K562 (cell line): ENCODE results near the gene SMAGP. TPM values are rescaled to one million over a fixed set of nuclear protein-coding genes. Genes with fewer than 3 reads are reported as not detected.

ENCODE experiments used
- ATAC-seq: fragments of 200-7000 bp; cut with Tn5 transposase; 3 replicates; pipeline ENCODE4 v1.9.1; 2020; ENCODE audit warnings: moderate library complexity
- BruUV-seq: library from RNA; stranded (reverse); fragments of 400-500 nt; replicated peaks from 2 replicates; lab custom pipeline; 2021; lab: Mats Ljungman, UMichigan
- CTCF ChIA-PET: fragments of 300-600 bp; formaldehyde crosslinking; extraction: SDS; loops from one replicate; lab custom pipeline; 2021; ENCODE audit warnings: low intra/inter-chr PET ratio; lab: Yijun Ruan, JAX
- POLR2A ChIA-PET: fragments of 300-600, 350-650 bp; sonication (Branson Sonifier 250); formaldehyde crosslinking; extraction: SDS; loops from one replicate; lab custom pipeline; 2021; ENCODE audit warnings: antibody characterized with exemption, inconsistent platforms; lab: Yijun Ruan, JAX
- DNase-seq, 4 experiments: peaks; one replicate each; pipeline versions ENCODE4 v3.0.0 to v3.0.0-alpha.2; 2011 to 2018; ENCODE audit warnings: low spot score in 3 of 4, mixed read lengths in 3 of 4; ENCODE audit errors: extremely low read depth in 1 of 4
- FAIRE-seq: peaks from 2 replicates; lab custom pipeline; 2011; peaks lifted over from hg19 to GRCh38; lab: Jason Lieb, UNC
- H2AFZ ChIP-seq: 2 replicates; pipeline ENCODE4 v1.6.0; 2011; ENCODE audit warnings: low read depth, low read length, control low read depth, inconsistent platforms
- H3K27ac ChIP-seq: fragments of 200-600 bp; 3 replicates; pipeline ENCODE4 v1.8.0; 2011; ENCODE audit warnings: low read depth, mild to moderate bottlenecking, control low read depth, inconsistent platforms, low read length, moderate library complexity, mixed read lengths; ENCODE audit errors: extremely low read depth
- H3K27me3 ChIP-seq, 2 experiments: fragments of 300-600 bp in 1 of 2; 2 replicates in 1 of 2; 3 replicates in 1 of 2; pipeline versions ENCODE4 v1.6.0 to v1.8.0; 2011; ENCODE audit warnings: inconsistent platforms in 2 of 2, low read length in 2 of 2, mild to moderate bottlenecking in 1 of 2, mixed read lengths in 1 of 2, moderate library complexity in 1 of 2; ENCODE audit not compliant: control insufficient read depth in 2 of 2, insufficient read depth in 2 of 2
- H3K36me3 ChIP-seq: fragments of 300-600 bp; 3 replicates; pipeline ENCODE4 v1.8.0; 2011; ENCODE audit warnings: mild to moderate bottlenecking, low read length, inconsistent platforms; ENCODE audit not compliant: control insufficient read depth, insufficient read depth
- H3K4me1 ChIP-seq, 2 experiments: fragments of 200-600 bp in 1 of 2; replicated peaks in 1 of 2; 2 replicates in 1 of 2; 3 replicates in 1 of 2; pipeline versions ENCODE4 v1.5.1 to v1.8.0; 2011; ENCODE audit warnings: inconsistent platforms in 2 of 2, low read length in 2 of 2, mild to moderate bottlenecking in 1 of 2, mixed read lengths in 1 of 2, moderate library complexity in 1 of 2; ENCODE audit not compliant: control insufficient read depth in 2 of 2, insufficient read depth in 2 of 2
- H3K4me2 ChIP-seq: 2 replicates; pipeline ENCODE4 v1.6.1; 2011; ENCODE audit warnings: low read length, control low read depth, inconsistent platforms, mixed read lengths; ENCODE audit not compliant: insufficient read depth
- H3K4me3 ChIP-seq: fragments of 200-600 bp; sonication (generic), shearing (Covaris generic); 2 replicates; pipeline ENCODE4 v1.5.1; 2016; ENCODE audit warnings: control low read depth, inconsistent platforms
- H3K79me2 ChIP-seq: fragments of 200-600 bp; 3 replicates; pipeline ENCODE4 v1.8.0; 2011; ENCODE audit warnings: low read length, inconsistent platforms; ENCODE audit not compliant: control insufficient read depth, insufficient read depth
- H3K9ac ChIP-seq, 2 experiments: 2 replicates each; pipeline versions ENCODE4 v1.6.0 to v1.6.1; 2011; ENCODE audit warnings: low read depth in 2 of 2, low read length in 2 of 2, control low read depth in 1 of 2, inconsistent platforms in 1 of 2, mild to moderate bottlenecking in 1 of 2, mixed read lengths in 1 of 2; ENCODE audit not compliant: insufficient read depth in 1 of 2
- H3K9me1 ChIP-seq: one replicate; pipeline ENCODE4 v1.6.0; 2011; ENCODE audit warnings: inconsistent platforms, mild to moderate bottlenecking, low read length, moderate library complexity; ENCODE audit not compliant: control insufficient read depth, insufficient read depth
- H3K9me3 ChIP-seq: replicated peaks from 2 replicates; pipeline ENCODE4 v1.5.1; 2011; ENCODE audit warnings: low read depth, low read length, inconsistent platforms; ENCODE audit not compliant: control insufficient read depth, insufficient read depth
- H4K20me1 ChIP-seq: replicated peaks from 2 replicates; pipeline ENCODE4 v1.6.1; 2011; ENCODE audit warnings: low read length, inconsistent platforms, mixed read lengths; ENCODE audit not compliant: control insufficient read depth, insufficient read depth
- DMBX1 ChIP-seq: fragments of 250-450 bp; sonication (Bioruptor Pico); IDR thresholded peaks from 2 replicates; pipeline ENCODE4 v1.8.0; 2022; ENCODE audit warnings: inconsistent platforms, mild to moderate bottlenecking, moderate library complexity, borderline replicate concordance
- NR2C2 ChIP-seq, 2 experiments: fragments of 200-800 bp in 1 of 2; sonication (Bioruptor generic) in 1 of 2; sonication (generic) in 1 of 2; formaldehyde crosslinking in 1 of 2; IDR thresholded peaks; 2 replicates each; pipeline versions ENCODE4 v1.6.1 to v1.8.0; 2016 to 2022; ENCODE audit warnings: mild to moderate bottlenecking in 1 of 2, missing compliant biosample characterization in 1 of 2, missing genetic modification characterization in 1 of 2, missing genetic modification reagents in 1 of 2
- POLR2G ChIP-seq: fragments of 200-400 bp; formaldehyde crosslinking; IDR thresholded peaks from 2 replicates; pipeline ENCODE4 v1.6.1; 2017; ENCODE audit warnings: low read depth, mild to moderate bottlenecking, antibody characterized with exemption, low read length, moderate library complexity
- PTTG1 ChIP-seq: fragments of 450-650 bp; IDR thresholded peaks from 2 replicates; pipeline ENCODE4 v1.6.1; 2016; ENCODE audit warnings: low read depth, mild to moderate bottlenecking, missing genetic modification characterization, missing compliant biosample characterization
- ZNF316 ChIP-seq: fragments of 450-650 bp; IDR thresholded peaks from 2 replicates; pipeline ENCODE4 v1.6.1; 2016
- ZNF436 ChIP-seq: fragments of 250-450, 450-650 bp; sonication (Bioruptor Pico); formaldehyde crosslinking; IDR thresholded peaks from 2 replicates; pipeline ENCODE4 v1.7.0; 2020; ENCODE audit warnings: mild to moderate bottlenecking
- ZNF584 ChIP-seq: fragments of 200-800 bp; sonication (Bioruptor generic); IDR thresholded peaks from 2 replicates; pipeline ENCODE4 v1.6.1; 2016; ENCODE audit warnings: low read depth, mild to moderate bottlenecking, missing genetic modification characterization, missing compliant biosample characterization
- WGBS: fragments of 100-300 bp; shearing (Covaris generic); methylation state at CpG from one replicate; pipeline ENCODE4 v1.1.6; 2016; ENCODE audit warnings: low coverage, mixed read lengths; ENCODE audit not compliant: insufficient coverage; ENCODE audit errors: missing lambda C conversion rate; 5-methylcytosine and 5-hydroxymethylcytosine counted together
- in situ Hi-C: fragments of 300-500 bp; cut with MboI; formaldehyde crosslinking; loops from 4 replicates; pipeline ENCODE4 v1.15.0; 2018; ENCODE audit warnings: inconsistent platforms, mixed read lengths
- intact Hi-C: fragments of 100-400 bp; cut with micrococcal nuclease; formaldehyde crosslinking; loops from 2 replicates; pipeline ENCODE4 v1.14.2; 2022
- polyA plus RNA-seq, 8 experiments: library from polyadenylated mRNA; depleted of rRNA in 4 of 8; stranded (reverse) in 5 of 8; unstranded in 3 of 8; fragments of >200 nt; fragmentation: Nextera tagmentation in 2 of 8; fragmentation: Illumina TruSeq in 1 of 8; extraction: Ambion mirVana in 2 of 8; extraction: Trizol in 1 of 8; gene quantifications; 2 replicates each; pipeline versions ENCODE4 v1.2.1 to v1.2.3, GENCODE V29; 2011 to 2014; ENCODE audit warnings: inconsistent platforms in 1 of 8, missing spikeins in 1 of 8
- total RNA-seq, 7 experiments: library from RNA; depleted of rRNA in 6 of 7; stranded (reverse); fragments of >200 nt in 6 of 7; fragmentation: Illumina TruSeq in 2 of 7; extraction: Trizol in 2 of 7; gene quantifications; 2 replicates each; pipeline versions ENCODE4 v1.2.1 to v1.2.3, GENCODE V29; 2011 to 2021; ENCODE audit warnings: low replicate concordance in 1 of 7
- TF ChIP-seq, protein P1 (sequence below): fragments of 450-650 bp; formaldehyde crosslinking; conservative IDR thresholded peaks from 2 replicates; pipeline ENCODE4 v1.4.0; 2022; ENCODE audit warnings: mild to moderate bottlenecking, missing genetic modification characterization
- TF ChIP-seq, protein P2 (sequence below): sonication (generic); formaldehyde crosslinking; IDR thresholded peaks from 2 replicates; pipeline ENCODE4 v1.8.0; 2023; ENCODE audit warnings: mild to moderate bottlenecking, missing genetic modification reagents

The SMAGP gene
- total and polyA plus RNA-seq, 9 of the 15 experiments (the other 6 are each of a cell fraction or from before 2014, with no cell fraction given): 23.1 to 62.3 (median 29.9) TPM

DNA sequence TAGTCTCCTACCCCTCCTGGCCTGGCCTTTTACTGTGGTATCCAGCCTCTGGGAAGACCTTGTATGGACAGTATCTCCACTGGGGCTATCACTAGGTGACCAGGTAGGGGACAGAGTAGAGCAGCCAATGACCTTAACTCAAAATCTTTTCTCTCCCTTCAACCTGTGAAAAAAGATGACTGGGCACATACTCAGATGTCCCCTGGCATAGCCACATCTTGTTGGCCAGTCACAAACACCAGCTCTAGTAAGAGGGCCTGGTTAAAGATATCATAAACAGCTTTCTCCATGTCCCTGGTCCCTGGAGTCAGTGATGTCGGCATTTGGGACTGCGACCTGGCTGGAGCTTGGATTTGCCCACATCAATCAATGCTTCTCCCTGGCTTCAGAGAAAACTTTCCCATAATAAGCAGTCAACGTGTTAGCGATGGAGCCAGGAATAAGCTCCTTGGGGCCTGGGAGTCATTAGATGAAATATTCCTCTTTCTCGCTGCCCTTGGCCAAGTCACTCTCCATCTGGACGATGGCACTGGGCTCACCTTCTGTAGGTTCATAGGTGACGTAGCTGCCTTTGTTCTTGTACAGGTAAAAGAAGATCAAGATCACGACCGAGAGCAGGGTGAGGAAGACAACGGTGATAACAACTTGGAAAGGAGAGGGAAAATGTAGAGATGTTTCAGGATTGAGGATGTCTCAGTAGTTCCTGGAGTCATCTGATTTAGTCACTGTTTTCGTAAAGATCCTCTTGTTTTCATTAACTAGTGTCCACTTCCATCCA, 24.6 kb downstream of the SMAGP start:
- Histone ChIP-seq H3K79me2 (peaks cover 13% of the 10 kb centered on the region; the same call in 1 of the 3 replicates), H3K4me3 (no peak overlapping the region), H2AFZ (peak overlapping the region; percentile 75), H4K20me1 (no peaks in the 10 kb centered on the region), H3K4me2 (peak overlapping the region; percentile 74; the same call in 1 of the 2 replicates), H3K36me3 (peaks cover 59% of the 10 kb centered on the region), H3K27me3 (no peaks in the 10 kb centered on the region), H3K9me3 (no peaks in the 10 kb centered on the region), H3K4me1 (peaks cover 0 to 28% of the 10 kb centered on the region in 2 experiments; a peak in 3 of 5 replicates), H3K27ac (peak overlapping the region; percentile 76), H3K9me1 (no peaks in the 10 kb centered on the region), H3K9ac (peak overlapping the region in 1 of 2 experiments; percentile 44; a peak in 1 of 4 replicates)
- DNase-seq (no peak), ATAC-seq (peak; percentile 15), FAIRE-seq (peak; percentile 11)
- in situ Hi-C loops (no loop called here), intact Hi-C loops (loop anchor here (2.0 kb wide), 3 partner anchors 73 to 421 kb away; partner anchors contain the start of gene TFCP2)
- ChIA-PET POLR2A (interaction anchor here (0.8 to 1.6 kb wide), 8 partner anchors 10 to 163 kb away, joined by 3 to 5 read pairs (median 3); partner anchors contain the start of gene CSRNP2), CTCF (no interaction called here)
- TF ChIP-seq ZNF436 (CRISPR knock-in tag) (no peak), PTTG1 (tag) (0 out of 2 replicates have a peak, but pooled peaks have one; percentile 11), DMBX1 (CRISPR knock-in tag) (peak; percentile 22; the same call in 1 of the 2 replicates), POLR2G (peak; percentile 36; the same call in 1 of the 2 replicates), ZNF316 (peak; percentile 53), ZNF584 (CRISPR knock-in tag) (no peak), NR2C2 (CRISPR knock-in tag; IDR thresholded peaks at IDR 0.05) (no peak), NR2C2 (tag; IDR thresholded peaks at IDR 0.05) (0 out of 2 replicates have a peak, but pooled peaks have one; percentile 42)
- TF ChIP-seq, protein P1, sequence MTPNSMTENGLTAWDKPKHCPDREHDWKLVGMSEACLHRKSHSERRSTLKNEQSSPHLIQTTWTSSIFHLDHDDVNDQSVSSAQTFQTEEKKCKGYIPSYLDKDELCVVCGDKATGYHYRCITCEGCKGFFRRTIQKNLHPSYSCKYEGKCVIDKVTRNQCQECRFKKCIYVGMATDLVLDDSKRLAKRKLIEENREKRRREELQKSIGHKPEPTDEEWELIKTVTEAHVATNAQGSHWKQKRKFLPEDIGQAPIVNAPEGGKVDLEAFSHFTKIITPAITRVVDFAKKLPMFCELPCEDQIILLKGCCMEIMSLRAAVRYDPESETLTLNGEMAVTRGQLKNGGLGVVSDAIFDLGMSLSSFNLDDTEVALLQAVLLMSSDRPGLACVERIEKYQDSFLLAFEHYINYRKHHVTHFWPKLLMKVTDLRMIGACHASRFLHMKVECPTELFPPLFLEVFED: 0 out of 2 replicates have a peak, but pooled peaks have one; percentile 51
- TF ChIP-seq, protein P2, sequence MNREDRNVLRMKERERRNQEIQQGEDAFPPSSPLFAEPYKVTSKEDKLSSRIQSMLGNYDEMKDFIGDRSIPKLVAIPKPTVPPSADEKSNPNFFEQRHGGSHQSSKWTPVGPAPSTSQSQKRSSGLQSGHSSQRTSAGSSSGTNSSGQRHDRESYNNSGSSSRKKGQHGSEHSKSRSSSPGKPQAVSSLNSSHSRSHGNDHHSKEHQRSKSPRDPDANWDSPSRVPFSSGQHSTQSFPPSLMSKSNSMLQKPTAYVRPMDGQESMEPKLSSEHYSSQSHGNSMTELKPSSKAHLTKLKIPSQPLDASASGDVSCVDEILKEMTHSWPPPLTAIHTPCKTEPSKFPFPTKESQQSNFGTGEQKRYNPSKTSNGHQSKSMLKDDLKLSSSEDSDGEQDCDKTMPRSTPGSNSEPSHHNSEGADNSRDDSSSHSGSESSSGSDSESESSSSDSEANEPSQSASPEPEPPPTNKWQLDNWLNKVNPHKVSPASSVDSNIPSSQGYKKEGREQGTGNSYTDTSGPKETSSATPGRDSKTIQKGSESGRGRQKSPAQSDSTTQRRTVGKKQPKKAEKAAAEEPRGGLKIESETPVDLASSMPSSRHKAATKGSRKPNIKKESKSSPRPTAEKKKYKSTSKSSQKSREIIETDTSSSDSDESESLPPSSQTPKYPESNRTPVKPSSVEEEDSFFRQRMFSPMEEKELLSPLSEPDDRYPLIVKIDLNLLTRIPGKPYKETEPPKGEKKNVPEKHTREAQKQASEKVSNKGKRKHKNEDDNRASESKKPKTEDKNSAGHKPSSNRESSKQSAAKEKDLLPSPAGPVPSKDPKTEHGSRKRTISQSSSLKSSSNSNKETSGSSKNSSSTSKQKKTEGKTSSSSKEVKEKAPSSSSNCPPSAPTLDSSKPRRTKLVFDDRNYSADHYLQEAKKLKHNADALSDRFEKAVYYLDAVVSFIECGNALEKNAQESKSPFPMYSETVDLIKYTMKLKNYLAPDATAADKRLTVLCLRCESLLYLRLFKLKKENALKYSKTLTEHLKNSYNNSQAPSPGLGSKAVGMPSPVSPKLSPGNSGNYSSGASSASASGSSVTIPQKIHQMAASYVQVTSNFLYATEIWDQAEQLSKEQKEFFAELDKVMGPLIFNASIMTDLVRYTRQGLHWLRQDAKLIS (CRISPR knock-in tag): 0 out of 2 replicates have a peak, but pooled peaks have one; percentile 47
- WGBS: 75% methylated on average over 11 of the region's 11 CpGs
- TSS peak; percentile 58 for BruUV-seq
